ENCODE data around the gene NSG2.
"Not testable (repeated sequence)": the region's sequence is repeated elsewhere in the genome, so short reads cannot be mapped to it uniquely, and the experiment has no call there.

The NSG2 gene

GRCh38 chr5:174106997-174107655 is 61.6 kb downstream of the NSG2 start:
- DNase-seq: no peak

- no peak for DNase-seq
Measured at GRCh38 chr5:174108745-174109144, 63.2 kb downstream of the NSG2 start.

- no peak for DNase-seq
Measured at GRCh38 chr5:174109698-174110260, 64.3 kb downstream of the NSG2 start.

- no peak for DNase-seq
Measured at GRCh38 chr5:174110310-174110709, 64.8 kb downstream of the NSG2 start.

- DNase-seq: no peak
Measured at GRCh38 chr5:174111287-174111973, 65.9 kb downstream of the NSG2 start.

GRCh38 chr5:174115226-174115625 is 69.7 kb downstream of the NSG2 start:
- no peak for DNase-seq

- DNase-seq: no peak
Measured at GRCh38 chr5:174118823-174119467, 73.4 kb downstream of the NSG2 start.

GRCh38 chr5:174119468-174119881 is 74.0 kb downstream of the NSG2 start:
- DNase-seq: no peak

GRCh38 chr5:174120401-174121005 is 75.0 kb downstream of the NSG2 start:
- no peak for DNase-seq

GRCh38 chr5:174134545-174134944 is 89.0 kb downstream of the NSG2 start:
- no peak for DNase-seq

- DNase-seq: no peak
Measured at GRCh38 chr5:174139623-174140022, 94.1 kb downstream of the NSG2 start.

- DNase-seq: no peak
Measured at GRCh38 chr5:174140452-174141020, 95.0 kb downstream of the NSG2 start.

GRCh38 chr5:174141398-174141797 is 95.9 kb downstream of the NSG2 start:
- DNase-seq: no peak

- DNase-seq: no peak
Measured at GRCh38 chr5:174145091-174145490, 99.6 kb downstream of the NSG2 start.

- DNase-seq: peak; percentile 4
Measured at GRCh38 chr5:174145821-174146220, 100.3 kb downstream of the NSG2 start.

GRCh38 chr5:174146556-174146955 is 101.0 kb downstream of the NSG2 start:
- DNase-seq: no peak

- not testable (repeated sequence) for DNase-seq
Measured at GRCh38 chr5:174147012-174147411, 101.5 kb downstream of the NSG2 start.

GRCh38 chr5:174147551-174147950 is 102.0 kb downstream of the NSG2 start:
- DNase-seq: no peak

- DNase-seq: no peak
Measured at GRCh38 chr5:174148721-174149120, 103.2 kb downstream of the NSG2 start.

GRCh38 chr5:174149426-174149825 is 103.9 kb downstream of the NSG2 start:
- DNase-seq: no peak

GRCh38 chr5:174149989-174150388 is 104.5 kb downstream of the NSG2 start:
- no peak for DNase-seq

GRCh38 chr5:174151599-174152181 is 106.2 kb downstream of the NSG2 start:
- DNase-seq: no peak

GRCh38 chr5:174154559-174154958 is 109.1 kb downstream of the NSG2 start:
- DNase-seq: no peak

Measured in fibroblast of upper back skin (primary cell).